H1 (cell line): Measurements from ENCODE around the gene ARL2BP. TPM values are rescaled to one million over a fixed set of nuclear protein-coding genes. Genes with fewer than 3 reads are reported as not detected.

ENCODE experiments used
- CTCF ChIA-PET: fragments of 300-600 bp; sonication (Branson Sonifier 250); formaldehyde crosslinking; loops from one replicate; lab custom pipeline; 2021; ENCODE audit not compliant: partially characterized antibody; lab: Charles Lee
- POLR2A ChIA-PET: fragments of 300-600 bp; sonication (Branson Sonifier 250); formaldehyde crosslinking; loops from one replicate; lab custom pipeline; 2021; ENCODE audit warnings: inconsistent platforms; ENCODE audit not compliant: partially characterized antibody; lab: Charles Lee
- DNase-seq, 2 experiments: peaks; one replicate each; pipeline versions ENCODE4 v3.0.0 to v3.0.0-alpha.2; 2010 to 2022; ENCODE audit warnings: low spot score in 2 of 2, low read depth in 1 of 2, mixed read lengths in 1 of 2
- FAIRE-seq: peaks from 2 replicates; lab custom pipeline; 2011; peaks lifted over from hg19 to GRCh38; lab: Jason Lieb, UNC
- H2AFZ ChIP-seq: 2 replicates; pipeline ENCODE4 v1.8.1; 2012; ENCODE audit warnings: low read length, inconsistent platforms
- H2AK5ac ChIP-seq: 2 replicates; pipeline ENCODE4 v1.6.1; 2013; ENCODE audit warnings: low read depth, low read length
- H2BK120ac ChIP-seq: replicated peaks from 2 replicates; pipeline ENCODE3; 2013; ENCODE audit warnings: low read depth, low read length, inconsistent platforms
- H2BK12ac ChIP-seq: 2 replicates; pipeline ENCODE4 v1.6.1; 2013; ENCODE audit warnings: low read depth, low read length
- H2BK15ac ChIP-seq: 2 replicates; pipeline ENCODE4 v1.6.1; 2013; ENCODE audit warnings: low read length
- H2BK20ac ChIP-seq: 2 replicates; pipeline ENCODE4 v1.6.1; 2013; ENCODE audit warnings: low read length
- H2BK5ac ChIP-seq: 2 replicates; pipeline ENCODE4 v1.6.1; 2013; ENCODE audit warnings: low read depth, low read length
- H3K14ac ChIP-seq: 2 replicates; pipeline ENCODE4 v1.6.1; 2013; ENCODE audit warnings: inconsistent platforms; ENCODE audit not compliant: insufficient read length
- H3K18ac ChIP-seq: 2 replicates; pipeline ENCODE4 v1.6.1; 2013; ENCODE audit warnings: low read length; ENCODE audit errors: extremely low read depth
- H3K23ac ChIP-seq: 2 replicates; pipeline ENCODE4 v1.6.1; 2013; ENCODE audit warnings: inconsistent platforms; ENCODE audit not compliant: insufficient read length
- H3K23me2 ChIP-seq: 2 replicates; pipeline ENCODE4 v1.6.1; 2013; ENCODE audit warnings: low read depth, low read length
- H3K27ac ChIP-seq: 2 replicates; pipeline ENCODE4 v1.6.1; 2011; ENCODE audit warnings: low read depth, low read length, inconsistent platforms
- H3K27me3 ChIP-seq, 4 experiments: replicated peaks in 1 of 4; 1 replicate in 1 of 4; 2 replicates in 3 of 4; pipeline versions ENCODE4 v1.6.1 to v1.8.1; 2011 to 2013; ENCODE audit warnings: low read length in 3 of 4, mild to moderate bottlenecking in 3 of 4, inconsistent platforms in 2 of 4, mixed read lengths in 2 of 4, moderate library complexity in 1 of 4; ENCODE audit not compliant: control insufficient read depth in 3 of 4, insufficient read depth in 3 of 4; ENCODE audit errors: extremely low read depth in 1 of 4
- H3K36me3 ChIP-seq, 4 experiments: 2 replicates each; pipeline versions ENCODE4 v1.6.1 to v1.8.1; 2011 to 2013; ENCODE audit warnings: mild to moderate bottlenecking in 4 of 4, low read length in 3 of 4, moderate library complexity in 2 of 4, control low read depth in 1 of 4, inconsistent platforms in 1 of 4; ENCODE audit not compliant: insufficient read depth in 4 of 4, control insufficient read depth in 2 of 4
- H3K4ac ChIP-seq: replicated peaks from 2 replicates; pipeline ENCODE3; 2013; ENCODE audit warnings: low read length, low read depth, mixed read lengths, inconsistent platforms; ENCODE audit not compliant: insufficient read length
- H3K4me1 ChIP-seq, 4 experiments: replicated peaks in 1 of 4; 1 replicate in 1 of 4; 2 replicates in 3 of 4; pipeline versions ENCODE4 v1.6.1 to v1.8.1; 2011 to 2013; ENCODE audit warnings: low read length in 3 of 4, inconsistent platforms in 2 of 4, mixed read lengths in 1 of 4; ENCODE audit not compliant: insufficient read depth in 4 of 4, control insufficient read depth in 3 of 4
- H3K4me2 ChIP-seq, 2 experiments: 2 replicates each; pipeline versions ENCODE4 v1.6.1 to v1.8.1; 2011 to 2013; ENCODE audit warnings: low read depth in 2 of 2, low read length in 2 of 2, control low read depth in 1 of 2, inconsistent platforms in 1 of 2, mild to moderate bottlenecking in 1 of 2; ENCODE audit not compliant: insufficient read depth in 1 of 2
- H3K4me3 ChIP-seq, 4 experiments: fragments of 200-600, 300-600 bp in 1 of 4; sonication (generic), shearing (Covaris generic), sonication (Bioruptor Twin) in 1 of 4; 2 replicates each; pipeline versions ENCODE4 v1.5.1 to v1.8.1; 2011 to 2016; ENCODE audit warnings: low read length in 4 of 4, low read depth in 3 of 4, control low read depth in 2 of 4, inconsistent platforms in 2 of 4, mild to moderate bottlenecking in 2 of 4, mixed read lengths in 1 of 4, moderate library complexity in 1 of 4; ENCODE audit not compliant: insufficient read depth in 2 of 4; ENCODE audit errors: extremely low read depth in 1 of 4
- H3K56ac ChIP-seq: replicated peaks from 2 replicates; pipeline ENCODE3; 2013; ENCODE audit warnings: low read depth, mild to moderate bottlenecking, mixed read lengths, low read length, inconsistent platforms; ENCODE audit not compliant: insufficient read length
- H3K79me1 ChIP-seq: 2 replicates; pipeline ENCODE4 v1.6.1; 2013; ENCODE audit warnings: low read depth, low read length, control low read depth
- H3K79me2 ChIP-seq, 2 experiments: 2 replicates each; pipeline versions ENCODE4 v1.6.1 to v1.8.1; 2012 to 2013; ENCODE audit warnings: low read length in 2 of 2, mild to moderate bottlenecking in 2 of 2, inconsistent platforms in 1 of 2; ENCODE audit not compliant: insufficient read depth in 2 of 2, control insufficient read depth in 1 of 2
- H3K9ac ChIP-seq, 4 experiments: replicated peaks in 1 of 4; 1 replicate in 1 of 4; 2 replicates in 3 of 4; pipeline versions ENCODE4 v1.6.1 to v1.8.1; 2011 to 2013; ENCODE audit warnings: low read depth in 3 of 4, low read length in 3 of 4, control low read depth in 2 of 4, mild to moderate bottlenecking in 2 of 4, moderate library complexity in 2 of 4, inconsistent platforms in 1 of 4; ENCODE audit errors: extremely low read depth in 1 of 4
- H3K9me3 ChIP-seq, 2 experiments: 2 replicates each; pipeline versions ENCODE4 v1.6.1 to v1.8.1; 2012 to 2013; ENCODE audit warnings: mild to moderate bottlenecking in 2 of 2, moderate library complexity in 2 of 2, control low read depth in 1 of 2, inconsistent platforms in 1 of 2, low read depth in 1 of 2, low read length in 1 of 2, mixed read lengths in 1 of 2; ENCODE audit not compliant: insufficient read depth in 2 of 2
- H4K20me1 ChIP-seq, 2 experiments: replicated peaks in 1 of 2; 2 replicates each; pipeline versions ENCODE3 to v1.8.1; 2011 to 2013; ENCODE audit warnings: inconsistent platforms in 2 of 2, low read length in 2 of 2, mild to moderate bottlenecking in 1 of 2; ENCODE audit not compliant: insufficient read depth in 2 of 2, control insufficient read depth in 1 of 2
- H4K5ac ChIP-seq: 2 replicates; pipeline ENCODE4 v1.6.1; 2013; ENCODE audit warnings: low read length, low read depth, mixed read lengths, inconsistent platforms; ENCODE audit not compliant: insufficient read length
- H4K8ac ChIP-seq: 2 replicates; pipeline ENCODE4 v1.8.0; 2013; ENCODE audit warnings: mild to moderate bottlenecking, moderate library complexity, low read length, inconsistent platforms; ENCODE audit not compliant: insufficient read depth; ENCODE audit errors: extremely low read depth
- H4K91ac ChIP-seq: replicated peaks from 2 replicates; pipeline ENCODE3; 2013; ENCODE audit warnings: low read length, mixed read lengths, inconsistent platforms; ENCODE audit not compliant: insufficient read length
- TAF7 ChIP-seq: optimal IDR thresholded peaks from 2 replicates; pipeline ENCODE3; 2011; ENCODE audit warnings: low read depth, mild to moderate bottlenecking, inconsistent platforms, low read length, moderate library complexity, borderline replicate concordance
- WGBS, 2 experiments: shearing (Covaris generic) in 1 of 2; methylation state at CpG; one replicate each; pipeline versions ENCODE4 v1.1.6 to v1.1.7; 2013 to 2015; ENCODE audit warnings: low lambda C conversion rate in 2 of 2, mixed read lengths in 2 of 2, inconsistent platforms in 1 of 2, low coverage in 1 of 2, missing lambda C conversion rate in 1 of 2; ENCODE audit not compliant: insufficient replicate concordance in 2 of 2, insufficient coverage in 1 of 2, insufficient read length in 1 of 2; ENCODE audit errors: extremely low coverage in 1 of 2, missing lambda C conversion rate in 1 of 2; 5-methylcytosine and 5-hydroxymethylcytosine counted together
- polyA plus RNA-seq, 7 experiments: library from polyadenylated mRNA; depleted of rRNA in 3 of 7; stranded (reverse) in 5 of 7; unstranded in 2 of 7; fragments of >200 nt in 5 of 7; fragments of 200-250 nt in 2 of 7; gene quantifications; 1 replicate in 5 of 7; 2 replicates in 1 of 7; 4 replicates in 1 of 7; pipeline versions ENCODE4 v1.2.1 to v1.2.3, GENCODE V29; 2011 to 2013; ENCODE audit warnings: missing spikeins in 2 of 7, mixed read lengths in 2 of 7
- total RNA-seq: library from RNA; stranded (reverse); fragmentation: NEBNext Ultra II Directional; extraction: Animal tissue kit (Norgen Biotek cat#: 25700); gene quantifications from 2 replicates; pipeline ENCODE4 v1.2.1, GENCODE V29; 2021

ARL2BP gene
- total and polyA plus RNA-seq, 2 of the 8 experiments (the other 6 are each of a cell fraction or from before 2014, with no cell fraction given) = 13.6 to 18.3 TPM

GRCh38 chr16:57245472-57246113 lies 534 bp downstream of the ARL2BP start:
- Histone ChIP-seq H2BK15ac (no peak overlapping the region), H3K36me3 (0 out of 8 replicates have a peak, but pooled peaks cover 0 to 3% (median 0%) of the 10 kb centered on the region in 4 experiments), H2BK12ac (no peak overlapping the region), H2BK20ac (no peak overlapping the region), H2AK5ac (no peak overlapping the region), H3K4me2 (peak overlapping the region; percentile 55 to 67), H3K9me3 (no peaks in the 10 kb centered on the region), H3K4me1 (no peaks in the 10 kb centered on the region; a peak in 1 of 7 replicates), H3K23ac (no peak overlapping the region), H3K23me2 (peaks cover 3% of the 10 kb centered on the region), H3K18ac (no peak overlapping the region), H3K56ac (no peak overlapping the region), H3K79me1 (no peaks in the 10 kb centered on the region; the same call in 1 of the 2 replicates), H3K4me3 (peak overlapping the region; percentile 40 to 78 (median 63)), H3K9ac (peak overlapping the region in 3 of 4 experiments; percentile 42 to 74 (median 45); a peak in 3 of 7 replicates), H4K8ac (peak overlapping the region; percentile 87), H3K4ac (no peak overlapping the region), H4K20me1 (peaks cover 0 to 2% of the 10 kb centered on the region in 2 experiments), H4K5ac (no peak overlapping the region), H3K14ac (no peak overlapping the region), H3K79me2 (no peaks in the 10 kb centered on the region), H2AFZ (no peak overlapping the region), H3K27ac (no peak overlapping the region), H2BK120ac (no peak overlapping the region), H3K27me3 (no peaks in the 10 kb centered on the region), H4K91ac (no peak overlapping the region), H2BK5ac (no peak overlapping the region)
- no peak for TF ChIP-seq TAF7
- 23% methylated on average over 13 of the region's 28 CpGs; no CpG with 5 or more reads in 1 of the 2 experiments for WGBS, 2 experiments
- DNase-seq (no peak), FAIRE-seq (no peak)
- CTCF ChIA-PET = interaction anchor here (1.1 to 2.0 kb wide), 3 partner anchors 10 to 173 kb away, joined by 3 to 6 read pairs (median 3); partner anchors contain the start of gene CCL17
- POLR2A ChIA-PET = interaction anchor here (0.6 to 1.2 kb wide), 5 partner anchors 8 to 38 kb away, joined by 3 to 4 read pairs (median 4); partner anchors contain the start of gene PLLP
